Forelimb muscle (tissue), 1 donor: ENCODE data around the gene ITPK1. TPM values are rescaled to one million over a fixed set of nuclear protein-coding genes. Genes with fewer than 3 reads are reported as not detected.

Source experiments
- DNase-seq: peaks from one replicate; pipeline ENCODE4 v3.0.0-alpha.2; 2013; ENCODE audit warnings: low read depth
- polyA plus RNA-seq: library from polyadenylated mRNA; unstranded; fragments of 120-200 nt; gene quantifications from one replicate; pipeline ENCODE4 v1.2.1, GENCODE V29; 2013; ENCODE audit not compliant: insufficient read length

ITPK1 gene
- polyA plus RNA-seq, 1 donor, result 14.5 TPM

GRCh38 chr14:92970271-92970670, 145.5 kb downstream of the ITPK1 start:
- no peak for DNase-seq

GRCh38 chr14:92969871-92970270, 145.9 kb downstream of the ITPK1 start:
- DNase-seq, result no peak

DNA sequence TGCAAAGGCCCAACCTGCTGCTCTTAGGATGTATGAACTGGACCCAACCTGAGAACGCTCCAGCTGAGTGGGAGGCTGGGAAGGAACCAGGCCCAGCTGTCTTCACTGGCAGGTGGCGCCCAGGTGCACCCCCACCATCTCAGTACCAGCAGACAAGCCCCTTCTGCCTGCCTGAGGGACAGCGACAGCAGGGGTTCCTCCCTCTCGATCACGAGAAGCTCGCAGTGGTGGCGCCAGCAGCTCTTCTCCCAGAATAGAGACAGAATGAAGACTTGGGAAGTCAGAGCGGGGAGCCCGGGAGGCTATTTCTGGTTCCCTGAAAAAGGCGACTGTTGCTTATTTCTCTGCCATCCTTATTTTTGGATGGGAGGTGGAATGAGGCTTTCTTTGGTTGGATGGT, 146.3 kb downstream of the ITPK1 start:
- no peak for DNase-seq

DNA sequence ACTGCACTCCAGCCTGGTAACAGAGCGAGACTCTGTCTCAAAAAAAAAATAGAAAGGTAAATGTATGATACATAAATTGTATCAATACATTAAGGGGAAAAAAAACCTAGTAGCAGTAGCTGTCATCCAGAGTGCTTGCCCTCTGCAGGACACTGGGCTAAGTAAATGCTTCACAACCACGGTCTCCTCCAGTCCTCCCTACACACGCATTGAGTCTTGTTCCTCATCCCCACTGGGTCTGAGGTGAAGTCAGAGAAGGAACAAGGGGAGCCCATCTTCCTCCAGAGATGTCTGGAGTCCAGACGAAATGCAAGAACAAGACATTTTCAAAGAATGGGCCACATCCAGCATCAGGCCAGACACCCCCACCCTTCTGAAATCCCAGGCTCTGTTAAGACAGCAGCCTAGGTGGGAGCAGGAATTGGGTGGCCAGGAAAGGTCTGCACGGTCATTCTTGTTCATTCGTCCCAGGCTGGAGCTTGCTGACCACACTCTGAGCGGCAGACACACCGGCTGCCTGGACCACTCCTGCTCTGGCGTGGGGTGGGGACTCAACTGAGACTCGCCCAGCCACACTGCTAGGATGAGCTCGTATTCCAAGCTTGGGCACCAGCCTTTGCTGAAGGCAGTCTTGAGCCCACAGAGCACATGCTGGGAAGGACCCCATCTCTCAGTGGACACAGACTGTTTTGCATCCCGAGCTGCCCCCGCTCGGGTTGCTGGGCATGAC, 147.3 kb downstream of the ITPK1 start:
- DNase-seq, result no peak

- no peak for DNase-seq
Measured at GRCh38 chr14:92967346-92967926, 148.3 kb downstream of the ITPK1 start.

GRCh38 chr14:92965281-92965680, 150.4 kb downstream of the ITPK1 start:
- DNase-seq, result no peak

DNA sequence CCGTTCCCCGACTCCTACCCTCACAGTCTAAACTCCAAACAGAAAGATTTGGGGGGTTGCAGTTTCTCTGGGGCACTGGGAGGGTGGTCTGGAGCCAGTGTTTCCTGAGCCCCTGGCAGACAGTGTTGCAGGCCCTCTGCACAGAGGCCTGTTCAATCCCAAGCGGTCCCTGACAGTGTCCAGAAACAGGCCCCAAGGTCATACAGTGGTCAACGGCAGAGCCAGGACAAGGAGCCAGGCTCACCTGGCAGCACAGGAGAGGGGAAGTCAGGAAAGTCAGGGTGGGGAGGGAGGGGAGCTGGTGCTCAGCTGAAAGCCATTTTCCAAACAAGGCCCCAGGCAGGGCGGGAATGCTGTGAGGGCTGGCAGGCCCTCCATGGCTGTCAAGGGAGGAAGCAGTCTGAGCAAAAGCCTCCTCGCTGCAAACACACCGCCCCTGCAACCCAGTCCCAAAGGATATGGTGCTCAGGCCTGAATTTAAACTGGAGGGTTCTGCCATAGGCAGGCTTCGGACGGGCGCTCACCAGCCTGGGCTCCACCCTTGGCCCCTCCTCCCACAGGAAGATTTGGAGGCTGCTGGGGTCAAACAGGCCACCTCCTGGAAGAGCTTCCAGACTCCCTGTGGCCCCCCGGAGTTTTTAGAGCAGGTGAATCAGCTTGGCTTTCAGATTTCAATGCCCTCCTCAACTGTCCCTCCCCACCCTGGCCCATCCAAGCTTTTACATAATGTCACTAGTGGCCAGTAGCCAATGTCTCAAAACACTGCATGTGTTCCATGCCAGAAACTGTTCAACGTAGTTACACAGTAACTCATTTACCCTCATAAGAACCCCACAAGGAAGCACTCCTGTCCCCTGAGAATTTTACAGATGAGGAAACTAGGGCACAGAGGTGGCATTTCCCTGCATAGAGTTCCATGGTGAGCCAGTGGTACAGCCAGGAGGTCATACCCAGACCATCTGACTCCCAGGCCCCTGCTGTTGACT, 151.3 kb downstream of the ITPK1 start:
- no peak for DNase-seq

DNA sequence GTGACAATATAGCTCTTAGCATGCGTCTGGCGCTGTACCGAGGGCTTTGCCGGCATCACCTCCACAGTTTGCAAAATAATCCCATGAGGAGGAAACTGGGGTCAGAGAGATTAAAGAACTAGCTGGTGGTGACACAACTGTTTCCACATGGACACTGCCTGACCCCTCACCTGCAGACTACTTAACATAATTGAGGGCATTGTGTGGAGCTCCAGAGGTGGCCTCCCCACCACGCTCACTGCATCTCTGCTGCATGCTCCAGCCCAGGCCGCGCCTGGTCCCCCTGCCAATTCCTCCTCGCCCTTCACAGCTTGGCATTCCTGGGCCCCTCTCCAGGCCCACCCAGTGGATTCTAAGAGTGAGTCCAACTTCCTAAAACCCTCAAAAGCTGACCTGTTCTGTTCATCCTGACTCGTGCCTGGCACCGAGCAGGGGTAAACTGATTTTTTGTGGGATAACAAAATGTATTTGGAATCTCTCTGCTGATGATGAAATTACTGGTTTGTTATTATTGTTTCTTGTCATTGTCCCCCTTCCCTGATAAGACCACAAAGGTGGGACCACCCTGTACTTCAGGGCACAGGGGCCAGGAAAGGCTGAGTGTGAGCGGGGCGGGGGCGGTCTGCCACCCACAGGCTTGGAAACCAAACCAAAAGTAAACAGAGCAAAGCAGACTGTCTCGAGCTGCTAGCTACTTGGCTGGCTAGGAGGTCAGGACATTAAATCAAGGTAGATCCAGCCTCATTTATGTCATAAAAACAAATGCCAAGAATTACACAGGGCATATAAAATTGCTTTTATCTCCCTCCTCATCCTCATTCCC, 152.2 kb downstream of the ITPK1 start:
- no peak for DNase-seq

DNA sequence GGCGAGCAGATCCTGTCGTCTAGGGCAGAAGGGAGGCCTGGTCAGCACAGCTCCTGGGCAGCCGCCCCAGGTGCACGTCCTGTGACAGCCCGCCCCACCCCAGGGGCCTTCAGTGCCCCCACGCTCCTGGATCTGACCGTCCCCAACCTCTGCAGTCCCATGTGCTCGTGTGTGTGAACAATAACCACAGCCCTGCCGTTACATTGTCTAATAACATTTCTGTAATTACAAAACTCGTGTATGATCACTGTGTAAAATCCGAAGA, 153.0 kb downstream of the ITPK1 start:
- no peak for DNase-seq

DNA sequence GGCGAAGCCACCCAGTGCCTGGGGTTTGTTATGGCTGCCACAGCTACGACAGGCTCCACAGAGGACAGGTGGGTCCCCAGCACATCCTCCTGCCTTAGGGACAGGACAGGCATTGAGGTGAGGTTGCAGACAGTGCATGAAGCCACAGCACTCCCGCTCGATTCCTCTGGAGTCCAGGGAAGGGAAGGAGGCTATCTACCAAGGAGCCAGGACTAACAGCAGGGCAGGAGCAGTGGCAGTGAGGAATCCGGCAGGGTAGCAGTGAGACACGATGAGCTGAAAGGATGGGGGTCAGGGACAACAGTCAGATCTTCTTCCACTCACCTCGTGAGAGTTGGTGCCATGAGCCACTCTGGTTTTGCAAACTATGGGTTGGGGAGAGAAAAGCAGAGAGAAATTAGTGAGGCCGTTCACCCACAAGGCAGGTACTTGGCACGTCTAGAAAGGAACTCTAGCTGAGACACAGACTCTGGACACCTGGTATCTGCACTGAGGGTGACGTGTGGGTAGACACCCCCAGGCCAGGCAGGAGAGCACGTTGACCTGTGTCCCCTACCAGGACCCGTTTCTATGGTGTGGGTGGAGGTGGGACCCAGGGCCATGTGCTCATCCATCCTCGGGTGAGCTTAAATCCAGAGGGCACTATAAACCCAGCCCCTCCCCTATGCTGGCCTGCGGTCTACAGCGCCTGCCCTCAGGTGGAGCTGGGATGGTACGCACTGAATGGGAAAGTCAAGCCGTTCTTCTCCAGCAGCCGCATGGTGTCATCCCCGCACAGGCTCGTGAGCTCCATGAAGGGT, 153.5 kb downstream of the ITPK1 start:
- no peak for DNase-seq

DNA sequence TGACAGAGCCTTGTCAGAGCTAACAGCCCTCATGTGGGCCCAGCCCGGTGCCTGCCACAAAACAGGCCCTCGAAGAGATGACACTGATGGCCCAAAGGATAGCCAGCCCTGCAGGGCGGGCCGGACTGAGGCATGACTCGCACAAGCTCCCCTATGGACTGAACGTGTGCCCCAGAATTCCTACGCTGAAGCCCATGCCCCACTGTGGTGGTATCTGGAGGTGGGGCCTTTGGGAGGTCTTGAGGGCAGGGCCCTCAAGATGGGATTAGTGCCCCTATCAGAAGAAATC, 154.2 kb downstream of the ITPK1 start:
- no peak for DNase-seq

- DNase-seq, result no peak
Measured at GRCh38 chr14:92960706-92961566, 154.8 kb downstream of the ITPK1 start.

GRCh38 chr14:92959761-92960680, 155.7 kb downstream of the ITPK1 start:
- DNase-seq, result no peak

- DNase-seq, result no peak
Measured at GRCh38 chr14:92959189-92959531, 156.6 kb downstream of the ITPK1 start.

- no peak for DNase-seq
Measured at GRCh38 chr14:92958373-92959188, 157.1 kb downstream of the ITPK1 start.

GRCh38 chr14:92956961-92957360, 158.8 kb downstream of the ITPK1 start:
- no peak for DNase-seq

DNA sequence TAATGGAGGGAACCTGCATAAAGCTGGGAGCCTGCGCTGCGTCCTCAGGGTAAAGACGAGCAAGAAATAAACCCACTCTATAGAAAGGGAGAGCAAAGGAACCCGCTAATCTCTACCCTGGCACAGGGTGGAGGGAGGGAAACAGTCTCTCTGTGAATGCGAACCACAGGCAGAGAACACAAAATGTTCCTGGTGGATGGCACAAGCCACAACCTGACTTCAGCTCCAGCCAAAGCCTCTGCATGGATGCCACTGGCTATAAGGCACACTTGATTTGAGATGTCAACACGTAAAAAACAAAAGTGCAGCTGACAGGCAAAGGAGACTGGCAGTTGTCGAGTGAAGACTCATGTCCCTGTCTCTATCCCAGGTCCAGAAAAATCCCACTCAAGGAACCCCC, 160.3 kb downstream of the ITPK1 start:
- DNase-seq, result no peak

- DNase-seq, result no peak
Measured at GRCh38 chr14:92954933-92955332, 160.8 kb downstream of the ITPK1 start.
